K562 (cell line): ENCODE results near the gene RAB11FIP2. TPM values are rescaled to one million over a fixed set of nuclear protein-coding genes. Genes with fewer than 3 reads are reported as not detected.
A peak's percentile ranks its signal among the peaks of the same experiment; 100 is the strongest.

Experiments used
- BCOR ChIP-seq: fragments of 450-650 bp; IDR thresholded peaks from 2 replicates; pipeline ENCODE4 v1.6.1; 2016
- EP300 ChIP-seq: IDR thresholded peaks from 2 replicates; pipeline ENCODE4 v1.6.1; 2012; ENCODE audit warnings: low read length, improper control_type of control experiment
- EP400 ChIP-seq: fragments of 450-650 bp; IDR thresholded peaks from 2 replicates; pipeline ENCODE4 v1.6.1; 2017; ENCODE audit warnings: antibody characterized with exemption, mild to moderate bottlenecking, moderate library complexity
- FOXP4 ChIP-seq: sonication (generic); formaldehyde crosslinking; IDR thresholded peaks from 2 replicates; pipeline ENCODE4 v1.8.0; 2022; ENCODE audit warnings: mild to moderate bottlenecking, missing genetic modification reagents, borderline replicate concordance
- GATAD2B ChIP-seq: fragments of 450-650 bp; IDR thresholded peaks from 2 replicates; pipeline ENCODE4 v1.6.1; 2017; ENCODE audit warnings: mild to moderate bottlenecking, borderline replicate concordance
- HIVEP1 ChIP-seq: fragments of 250-450 bp; sonication (Bioruptor Pico); IDR thresholded peaks from 2 replicates; pipeline ENCODE4 v1.4.0; 2020; ENCODE audit warnings: mild to moderate bottlenecking
- KDM2B ChIP-seq: fragments of 250-450 bp; sonication (Bioruptor Pico); IDR thresholded peaks from 2 replicates; pipeline ENCODE4 v1.8.0; 2021; ENCODE audit warnings: mild to moderate bottlenecking, moderate library complexity
- LARP7 ChIP-seq: fragments of 450-650 bp; IDR thresholded peaks from 2 replicates; pipeline ENCODE4 v1.6.1; 2016
- MEF2A ChIP-seq: IDR thresholded peaks from 2 replicates; pipeline ENCODE4 v1.6.1; 2011; ENCODE audit warnings: low read depth, mild to moderate bottlenecking, low read length, moderate library complexity; ENCODE audit not compliant: control insufficient read depth
- PRPF4 ChIP-seq: fragments of 200-400 bp; formaldehyde crosslinking; IDR thresholded peaks from one replicate; pipeline ENCODE4 v1.6.1; 2017; ENCODE audit warnings: low read length, low read depth, mild to moderate bottlenecking; ENCODE audit not compliant: insufficient read depth, poor library complexity, severe bottlenecking
- STAT5B ChIP-seq: fragments of 250-450 bp; sonication (Bioruptor Pico); IDR thresholded peaks from 2 replicates; pipeline ENCODE4 v1.8.0; 2021; ENCODE audit warnings: mild to moderate bottlenecking, inconsistent platforms
- TOE1 ChIP-seq, 2 experiments: fragments of 450-650 bp in 1 of 2; sonication (generic) in 1 of 2; formaldehyde crosslinking in 1 of 2; IDR thresholded peaks; 2 replicates each; pipeline versions ENCODE4 v1.7.1 to v1.8.0; 2016 to 2022; ENCODE audit warnings: borderline replicate concordance in 2 of 2, mild to moderate bottlenecking in 2 of 2, antibody characterized with exemption in 1 of 2, inconsistent platforms in 1 of 2, low read depth in 1 of 2, missing genetic modification reagents in 1 of 2, moderate library complexity in 1 of 2
- ZBTB12 ChIP-seq: fragments of 250-450 bp; sonication (Bioruptor Pico); IDR thresholded peaks from 2 replicates; pipeline ENCODE4 v1.4.0; 2020
- ZFP1 ChIP-seq: fragments of 450-650 bp; formaldehyde crosslinking; IDR thresholded peaks from 2 replicates; pipeline ENCODE4 v1.4.0; 2020; ENCODE audit warnings: mild to moderate bottlenecking, mixed read lengths
- polyA plus RNA-seq, 8 experiments: library from polyadenylated mRNA; depleted of rRNA in 4 of 8; stranded (reverse) in 5 of 8; unstranded in 3 of 8; fragments of >200 nt; fragmentation: Nextera tagmentation in 2 of 8; fragmentation: Illumina TruSeq in 1 of 8; extraction: Ambion mirVana in 2 of 8; extraction: Trizol in 1 of 8; gene quantifications; 2 replicates each; pipeline versions ENCODE4 v1.2.1 to v1.2.3, GENCODE V29; 2011 to 2014; ENCODE audit warnings: inconsistent platforms in 1 of 8, missing spikeins in 1 of 8
- total RNA-seq, 7 experiments: library from RNA; depleted of rRNA in 6 of 7; stranded (reverse); fragments of >200 nt in 6 of 7; fragmentation: Illumina TruSeq in 2 of 7; extraction: Trizol in 2 of 7; gene quantifications; 2 replicates each; pipeline versions ENCODE4 v1.2.1 to v1.2.3, GENCODE V29; 2011 to 2021; ENCODE audit warnings: low replicate concordance in 1 of 7
- TF ChIP-seq, protein P1 (sequence below): fragments of 450-650 bp; IDR thresholded peaks from 2 replicates; pipeline ENCODE4 v1.6.1; 2017; ENCODE audit warnings: antibody characterized with exemption, mild to moderate bottlenecking
- TF ChIP-seq, protein P2 (sequence below): sonication (generic); formaldehyde crosslinking; IDR thresholded peaks from 2 replicates; pipeline ENCODE4 v1.8.1; 2022; ENCODE audit warnings: missing genetic modification reagents

Gene RAB11FIP2
- total and polyA plus RNA-seq, 9 of the 15 experiments (the other 6 are each of a cell fraction or from before 2014, with no cell fraction given), result 3.0 to 10.6 (median 3.9) TPM

DNA sequence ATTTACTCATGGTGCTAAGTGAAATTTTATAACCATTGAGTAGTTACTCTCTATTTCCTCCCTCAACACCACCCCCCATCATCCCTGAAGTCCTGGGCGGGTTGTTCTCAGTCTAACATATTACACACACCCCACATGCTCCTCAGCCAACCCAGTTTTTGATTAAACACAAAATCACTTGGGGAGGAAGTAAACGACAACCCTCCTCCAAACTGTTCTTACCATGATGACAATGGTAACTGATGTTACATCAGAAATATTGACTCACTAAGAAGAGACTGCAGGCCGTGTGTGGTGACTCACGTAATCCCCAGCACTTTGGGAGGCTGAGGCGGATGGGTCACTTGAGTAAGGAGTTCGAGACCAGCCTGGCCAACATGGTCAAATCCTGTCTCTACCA lies 44.2 kb downstream of the RAB11FIP2 start (continued):
- TF ChIP-seq, protein P1, sequence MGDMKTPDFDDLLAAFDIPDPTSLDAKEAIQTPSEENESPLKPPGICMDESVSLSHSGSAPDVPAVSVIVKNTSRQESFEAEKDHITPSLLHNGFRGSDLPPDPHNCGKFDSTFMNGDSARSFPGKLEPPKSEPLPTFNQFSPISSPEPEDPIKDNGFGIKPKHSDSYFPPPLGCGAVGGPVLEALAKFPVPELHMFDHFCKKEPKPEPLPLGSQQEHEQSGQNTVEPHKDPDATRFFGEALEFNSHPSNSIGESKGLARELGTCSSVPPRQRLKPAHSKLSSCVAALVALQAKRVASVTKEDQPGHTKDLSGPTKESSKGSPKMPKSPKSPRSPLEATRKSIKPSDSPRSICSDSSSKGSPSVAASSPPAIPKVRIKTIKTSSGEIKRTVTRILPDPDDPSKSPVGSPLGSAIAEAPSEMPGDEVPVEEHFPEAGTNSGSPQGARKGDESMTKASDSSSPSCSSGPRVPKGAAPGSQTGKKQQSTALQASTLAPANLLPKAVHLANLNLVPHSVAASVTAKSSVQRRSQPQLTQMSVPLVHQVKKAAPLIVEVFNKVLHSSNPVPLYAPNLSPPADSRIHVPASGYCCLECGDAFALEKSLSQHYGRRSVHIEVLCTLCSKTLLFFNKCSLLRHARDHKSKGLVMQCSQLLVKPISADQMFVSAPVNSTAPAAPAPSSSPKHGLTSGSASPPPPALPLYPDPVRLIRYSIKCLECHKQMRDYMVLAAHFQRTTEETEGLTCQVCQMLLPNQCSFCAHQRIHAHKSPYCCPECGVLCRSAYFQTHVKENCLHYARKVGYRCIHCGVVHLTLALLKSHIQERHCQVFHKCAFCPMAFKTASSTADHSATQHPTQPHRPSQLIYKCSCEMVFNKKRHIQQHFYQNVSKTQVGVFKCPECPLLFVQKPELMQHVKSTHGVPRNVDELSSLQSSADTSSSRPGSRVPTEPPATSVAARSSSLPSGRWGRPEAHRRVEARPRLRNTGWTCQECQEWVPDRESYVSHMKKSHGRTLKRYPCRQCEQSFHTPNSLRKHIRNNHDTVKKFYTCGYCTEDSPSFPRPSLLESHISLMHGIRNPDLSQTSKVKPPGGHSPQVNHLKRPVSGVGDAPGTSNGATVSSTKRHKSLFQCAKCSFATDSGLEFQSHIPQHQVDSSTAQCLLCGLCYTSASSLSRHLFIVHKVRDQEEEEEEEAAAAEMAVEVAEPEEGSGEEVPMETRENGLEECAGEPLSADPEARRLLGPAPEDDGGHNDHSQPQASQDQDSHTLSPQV, result 0 out of 2 replicates have a peak, but pooled peaks have one; percentile 22
- TF ChIP-seq STAT5B (CRISPR knock-in tag) (no peak), MEF2A (no peak), ZBTB12 (no peak), HIVEP1 (CRISPR knock-in tag) (no peak), KDM2B (CRISPR knock-in tag) (no peak), ZFP1 (CRISPR knock-in tag) (no peak), LARP7 (no peak), PRPF4 (no peak), GATAD2B (no peak), EP400 (peak; percentile 70), FOXP4 (CRISPR knock-in tag) (no peak), EP300 (peak; percentile 57), TOE1 (IDR thresholded peaks at IDR 0.05; ENCODE audit: borderline replicate concordance) (no peak), TOE1 (CRISPR knock-in tag; IDR thresholded peaks at IDR 0.05; ENCODE audit: borderline replicate concordance, low read depth) (no peak), BCOR (no peak)
- TF ChIP-seq, protein P2, sequence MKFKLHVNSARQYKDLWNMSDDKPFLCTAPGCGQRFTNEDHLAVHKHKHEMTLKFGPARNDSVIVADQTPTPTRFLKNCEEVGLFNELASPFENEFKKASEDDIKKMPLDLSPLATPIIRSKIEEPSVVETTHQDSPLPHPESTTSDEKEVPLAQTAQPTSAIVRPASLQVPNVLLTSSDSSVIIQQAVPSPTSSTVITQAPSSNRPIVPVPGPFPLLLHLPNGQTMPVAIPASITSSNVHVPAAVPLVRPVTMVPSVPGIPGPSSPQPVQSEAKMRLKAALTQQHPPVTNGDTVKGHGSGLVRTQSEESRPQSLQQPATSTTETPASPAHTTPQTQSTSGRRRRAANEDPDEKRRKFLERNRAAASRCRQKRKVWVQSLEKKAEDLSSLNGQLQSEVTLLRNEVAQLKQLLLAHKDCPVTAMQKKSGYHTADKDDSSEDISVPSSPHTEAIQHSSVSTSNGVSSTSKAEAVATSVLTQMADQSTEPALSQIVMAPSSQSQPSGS (CRISPR knock-in tag), result no peak
